Uterus (tissue), 2 donors: ENCODE measurements around the gene XYLT2.

Experiments
- POLR2A ChIP-seq, 2 donors: fragments of 450-650 bp; IDR thresholded peaks; one replicate each; pipeline ENCODE4 v1.6.1; 2016; ENCODE audit warnings: antibody characterized with exemption in 2 of 2, mild to moderate bottlenecking in 1 of 2, moderate library complexity in 1 of 2
- TF ChIP-seq, protein P1 (sequence below), 4 experiments: fragments of 200-600 bp in 2 of 4; fragments of 450-650 bp in 2 of 4; sonication (generic) in 2 of 4; IDR thresholded peaks; one replicate each; pipeline ENCODE4 v1.5.1; 2016 to 2019; ENCODE audit warnings: antibody characterized with exemption in 4 of 4, mild to moderate bottlenecking in 2 of 4, moderate library complexity in 1 of 4

DNA sequence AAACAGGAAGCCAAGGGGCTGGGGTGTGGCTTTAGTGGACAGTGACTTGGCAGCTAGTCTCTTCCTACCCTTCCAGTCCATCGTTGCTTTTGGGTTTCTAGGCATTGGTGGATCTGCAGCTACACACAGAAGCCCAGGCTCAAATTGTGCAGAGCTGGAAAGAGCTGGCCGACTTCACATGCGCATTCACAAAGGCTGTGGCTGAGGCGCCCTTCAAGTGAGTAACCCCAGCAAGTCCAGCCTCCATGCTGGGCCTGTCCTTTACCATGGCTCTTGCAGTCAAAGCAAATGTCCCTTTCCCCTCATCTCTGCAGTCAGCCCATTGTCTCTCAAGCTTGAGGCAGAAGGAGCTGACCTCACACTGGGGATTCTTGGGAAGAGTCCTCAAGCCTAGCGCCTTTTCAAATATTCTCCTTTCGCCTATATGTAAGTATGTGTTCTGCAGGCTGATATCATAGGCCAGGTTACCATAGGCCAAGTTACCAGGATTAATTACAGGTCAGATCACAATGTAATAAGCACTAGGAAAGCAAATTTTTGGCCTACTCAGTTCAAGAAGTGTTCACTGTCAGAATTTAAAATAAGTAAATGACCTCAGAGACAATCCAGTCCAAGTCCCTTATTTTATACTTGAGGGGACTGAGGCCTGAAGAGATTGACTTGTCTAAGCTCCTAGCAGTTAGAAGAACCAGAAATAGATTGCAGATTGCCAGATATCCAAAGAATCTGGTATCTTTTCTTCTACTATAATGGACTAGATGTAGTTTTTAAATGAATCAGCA is 33.6 kb downstream of the XYLT2 start:
- TF ChIP-seq, protein P1, sequence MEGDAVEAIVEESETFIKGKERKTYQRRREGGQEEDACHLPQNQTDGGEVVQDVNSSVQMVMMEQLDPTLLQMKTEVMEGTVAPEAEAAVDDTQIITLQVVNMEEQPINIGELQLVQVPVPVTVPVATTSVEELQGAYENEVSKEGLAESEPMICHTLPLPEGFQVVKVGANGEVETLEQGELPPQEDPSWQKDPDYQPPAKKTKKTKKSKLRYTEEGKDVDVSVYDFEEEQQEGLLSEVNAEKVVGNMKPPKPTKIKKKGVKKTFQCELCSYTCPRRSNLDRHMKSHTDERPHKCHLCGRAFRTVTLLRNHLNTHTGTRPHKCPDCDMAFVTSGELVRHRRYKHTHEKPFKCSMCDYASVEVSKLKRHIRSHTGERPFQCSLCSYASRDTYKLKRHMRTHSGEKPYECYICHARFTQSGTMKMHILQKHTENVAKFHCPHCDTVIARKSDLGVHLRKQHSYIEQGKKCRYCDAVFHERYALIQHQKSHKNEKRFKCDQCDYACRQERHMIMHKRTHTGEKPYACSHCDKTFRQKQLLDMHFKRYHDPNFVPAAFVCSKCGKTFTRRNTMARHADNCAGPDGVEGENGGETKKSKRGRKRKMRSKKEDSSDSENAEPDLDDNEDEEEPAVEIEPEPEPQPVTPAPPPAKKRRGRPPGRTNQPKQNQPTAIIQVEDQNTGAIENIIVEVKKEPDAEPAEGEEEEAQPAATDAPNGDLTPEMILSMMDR (IDR thresholded peaks at IDR 0.05): no peak
- no peak for TF ChIP-seq POLR2A (IDR thresholded peaks at IDR 0.05)
